Uterus (tissue), 4 donors: ENCODE results near the gene PITPNM3. TPM values are rescaled to one million over a fixed set of nuclear protein-coding genes. Genes with fewer than 3 reads are reported as not detected.

Experiments used
- DNase-seq, 2 donors: peaks; one replicate each; pipeline ENCODE4 v3.0.0-alpha.2; 2019 to 2020
- H3K27ac ChIP-seq, 2 donors: fragments of 200-600 bp; sonication (generic); 1 replicate in 1 of 2; 2 replicates in 1 of 2; pipeline ENCODE4 v1.5.1; 2016 to 2018
- H3K27me3 ChIP-seq, 2 donors: fragments of 200-600 bp; sonication (generic); one replicate each; pipeline ENCODE4 v1.5.1; 2018 to 2019; ENCODE audit warnings: control low read depth in 1 of 2
- H3K36me3 ChIP-seq, 2 donors: fragments of 200-600 bp; sonication (generic); one replicate each; pipeline ENCODE4 v1.5.1; 2019; ENCODE audit warnings: control low read depth in 1 of 2
- H3K4me1 ChIP-seq, 2 donors: fragments of 200-600 bp; sonication (generic); one replicate each; pipeline ENCODE4 v1.5.1; 2018 to 2019; ENCODE audit warnings: control low read depth in 1 of 2
- H3K4me3 ChIP-seq, 2 donors: fragments of 200-600 bp; sonication (generic); 1 replicate in 1 of 2; 2 replicates in 1 of 2; pipeline ENCODE4 v1.5.1; 2018 to 2019; ENCODE audit warnings: mild to moderate bottlenecking in 1 of 2
- H3K9me3 ChIP-seq, 2 donors: fragments of 200-600 bp; sonication (generic); one replicate each; pipeline ENCODE4 v1.5.1; 2019; ENCODE audit warnings: control low read depth in 1 of 2
- CTCF ChIP-seq, 4 experiments: fragments of 200-600 bp in 2 of 4; fragments of 450-650 bp in 2 of 4; sonication (generic) in 2 of 4; IDR thresholded peaks; one replicate each; pipeline ENCODE4 v1.5.1; 2016 to 2019; ENCODE audit warnings: antibody characterized with exemption in 4 of 4, mild to moderate bottlenecking in 2 of 4, moderate library complexity in 1 of 4
- POLR2A ChIP-seq, 2 donors: fragments of 450-650 bp; IDR thresholded peaks; one replicate each; pipeline ENCODE4 v1.6.1; 2016; ENCODE audit warnings: antibody characterized with exemption in 2 of 2, mild to moderate bottlenecking in 1 of 2, moderate library complexity in 1 of 2
- intact Hi-C: fragments of 100-400 bp; cut with DNase I; formaldehyde crosslinking; loops from one replicate; pipeline ENCODE4 v1.15.1; 2023; ENCODE audit warnings: low total_unique reads
- total RNA-seq, 4 donors: library from RNA; depleted of rRNA in 3 of 4; stranded (reverse); fragments of >200 nt in 3 of 4; gene quantifications; one replicate each; pipeline versions ENCODE4 v1.1.0 to v1.2.4, GENCODE V29; 2014 to 2023
- donor health status: DM: yes; HTN: yes; CAD: no.

PITPNM3 gene
- total RNA-seq, 4 donors from 2014 or later: 0.59 to 9.3 (median 6.1) TPM

DNA sequence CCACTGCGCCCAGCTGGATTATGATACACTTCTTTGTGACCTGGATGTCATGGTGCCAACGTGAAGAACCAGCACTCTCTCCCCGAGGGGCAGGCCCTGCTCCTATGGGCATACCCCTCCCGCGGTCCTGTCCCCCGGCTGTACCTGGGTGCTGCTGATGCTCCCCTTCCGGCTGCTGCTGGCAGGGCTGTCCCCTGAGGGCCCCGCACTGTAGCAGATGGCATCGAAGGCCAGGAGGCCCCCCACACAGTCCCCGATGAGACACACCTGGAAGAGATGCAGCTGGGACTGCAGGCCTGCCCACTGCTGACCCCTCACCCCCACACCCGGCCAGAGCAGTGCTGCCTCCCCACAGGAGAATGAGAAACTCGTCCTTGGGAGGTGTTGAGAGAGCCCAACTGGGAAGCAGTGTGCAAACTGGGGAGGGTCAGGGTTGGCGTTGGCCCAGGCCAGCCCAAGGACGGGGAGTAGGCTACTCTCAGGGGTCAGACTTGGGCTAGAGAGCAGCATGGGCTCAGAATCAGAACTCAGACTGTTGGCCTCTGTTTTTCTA lies 78.4 kb downstream of the PITPNM3 start:
- no peak for DNase-seq
- Histone ChIP-seq H3K4me3 (no peak overlapping the region), H3K27ac (no peak overlapping the region), H3K27me3 (no peaks in the 10 kb centered on the region), H3K4me1 (no peaks in the 10 kb centered on the region), H3K9me3 (no peaks in the 10 kb centered on the region), H3K36me3 (no peaks in the 10 kb centered on the region)
- no peak for TF ChIP-seq POLR2A (IDR thresholded peaks at IDR 0.05)
- TF ChIP-seq CTCF (IDR thresholded peaks at IDR 0.05): no peak
- intact Hi-C loops: no loop called here

GRCh38 chr17:6476810-6477179 lies 79.6 kb downstream of the PITPNM3 start:
- Histone ChIP-seq H3K4me3 (no peak overlapping the region), H3K27ac (no peak overlapping the region), H3K4me1 (no peaks in the 10 kb centered on the region), H3K9me3 (no peaks in the 10 kb centered on the region), H3K36me3 (no peaks in the 10 kb centered on the region), H3K27me3 (no peaks in the 10 kb centered on the region)
- TF ChIP-seq CTCF (IDR thresholded peaks at IDR 0.05): no peak
- TF ChIP-seq POLR2A (IDR thresholded peaks at IDR 0.05): no peak
- no peak for DNase-seq
- intact Hi-C loops: no loop called here

- intact Hi-C loops: no loop called here
- Histone ChIP-seq H3K4me3 (no peak overlapping the region), H3K4me1 (no peaks in the 10 kb centered on the region), H3K9me3 (no peaks in the 10 kb centered on the region), H3K36me3 (no peaks in the 10 kb centered on the region), H3K27me3 (no peaks in the 10 kb centered on the region), H3K27ac (no peak overlapping the region)
- DNase-seq: no peak
- no peak for TF ChIP-seq CTCF (IDR thresholded peaks at IDR 0.05)
Measured at GRCh38 chr17:6476076-6476809, 80.1 kb downstream of the PITPNM3 start.

GRCh38 chr17:6475411-6475810 lies 80.9 kb downstream of the PITPNM3 start:
- no peak overlapping the region for H3K4me3 ChIP-seq
- no peak overlapping the region for H3K27ac ChIP-seq
- no peaks in the 10 kb centered on the region for H3K36me3 ChIP-seq
- no peak for DNase-seq
- H3K4me1 ChIP-seq: no peaks in the 10 kb centered on the region
- intact Hi-C loops: no loop called here
- no peak for TF ChIP-seq POLR2A (IDR thresholded peaks at IDR 0.05)
- no peak for TF ChIP-seq CTCF (IDR thresholded peaks at IDR 0.05)
- H3K9me3 ChIP-seq: no peaks in the 10 kb centered on the region
- H3K27me3 ChIP-seq: no peaks in the 10 kb centered on the region

DNA sequence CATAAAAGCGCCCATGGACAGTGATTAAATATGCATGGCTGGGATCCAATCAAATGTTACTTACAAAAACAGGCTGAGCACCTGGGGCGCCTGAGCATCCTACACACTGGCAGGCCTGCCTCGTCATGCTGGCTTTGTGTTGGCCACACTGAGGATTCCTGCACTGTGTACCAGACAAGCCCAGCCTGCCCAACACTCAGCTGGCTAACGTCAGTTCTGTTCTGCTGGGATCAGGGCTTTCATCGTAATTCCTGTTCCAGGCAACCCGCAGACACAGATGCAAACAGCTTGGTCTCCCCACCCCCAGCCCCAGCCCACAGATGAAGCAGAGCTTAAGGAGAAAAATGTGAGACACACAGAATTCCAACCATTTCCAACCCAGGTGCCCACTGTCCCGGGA lies 81.4 kb downstream of the PITPNM3 start:
- no peaks in the 10 kb centered on the region for H3K36me3 ChIP-seq
- H3K27ac ChIP-seq: no peak overlapping the region
- no peak overlapping the region for H3K4me3 ChIP-seq
- DNase-seq: no peak
- intact Hi-C loops: no loop called here
- no peaks in the 10 kb centered on the region for H3K9me3 ChIP-seq
- no peaks in the 10 kb centered on the region for H3K27me3 ChIP-seq
- TF ChIP-seq POLR2A (IDR thresholded peaks at IDR 0.05) (no peak), CTCF (IDR thresholded peaks at IDR 0.05) (no peak)
- no peaks in the 10 kb centered on the region for H3K4me1 ChIP-seq
